GOT3 (cell line): ENCODE measurements around the gene SCGB3A2.

ENCODE experiments used
- DNase-seq: peaks from one replicate; lab custom pipeline; 2025; ENCODE audit warnings: mixed read lengths; lab: John Stamatoyannopoulos, UW

Gene SCGB3A2

DNA sequence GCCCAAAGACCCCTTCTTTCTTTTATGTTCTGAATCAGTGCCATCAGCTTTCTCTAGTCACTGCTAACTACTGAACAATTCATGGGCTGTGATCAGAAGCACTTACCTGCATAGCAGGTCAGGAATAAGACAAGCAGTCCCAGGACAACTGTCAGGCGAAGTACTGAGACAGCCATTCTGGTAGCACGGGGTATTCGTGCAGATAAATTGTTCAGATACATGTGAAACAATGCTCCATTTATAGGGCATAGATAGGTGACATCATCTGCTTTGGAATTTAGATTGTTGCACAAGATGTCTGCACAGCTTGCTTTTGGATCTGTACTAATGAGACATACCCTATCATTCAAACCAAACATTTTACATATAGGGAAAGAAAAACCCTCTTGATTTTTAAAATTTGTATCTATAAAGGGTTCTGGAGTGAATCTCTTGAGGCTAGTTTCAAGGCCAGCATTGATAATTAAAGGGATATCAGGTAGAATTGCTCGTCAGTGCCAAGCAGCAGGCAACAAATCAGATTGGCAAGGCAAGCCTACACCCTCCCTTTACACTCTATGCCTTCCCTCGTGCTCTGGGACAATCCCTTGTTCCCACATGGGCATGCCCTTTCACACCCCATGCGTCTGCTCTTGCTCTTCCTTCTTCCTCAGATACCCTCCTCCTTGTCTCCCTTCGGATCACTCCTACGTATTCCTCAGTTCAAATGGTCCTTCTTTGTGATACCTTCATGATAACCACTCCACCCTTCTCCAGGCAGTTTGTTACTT lies 28.0 kb downstream of the SCGB3A2 start, which contains the start of gene C5orf46:
Gene C5orf46, minus strand, starts transcription at position 213 of the 770 bp plus-strand sequence. Its CDS starts 37 bp downstream, at position 176.
- DNase-seq = no peak

DNA sequence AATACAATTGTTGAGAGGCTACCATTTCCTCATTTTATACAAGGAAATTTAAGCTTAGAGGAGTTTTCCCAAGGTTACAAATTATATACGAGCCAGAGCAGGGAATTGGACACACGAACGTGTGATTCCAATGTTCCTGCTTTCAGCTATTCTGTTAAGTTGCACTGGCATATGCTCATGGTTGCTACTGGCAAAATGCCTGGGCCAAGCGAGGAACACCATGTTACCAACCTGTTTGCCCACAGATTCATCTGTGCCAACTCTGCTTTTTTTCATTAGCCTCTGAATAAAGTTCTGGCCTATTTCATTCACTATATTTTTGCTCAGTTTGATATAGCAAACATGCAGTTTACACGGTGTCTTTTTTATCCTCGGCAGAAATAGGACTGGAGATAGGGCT lies 32.9 kb downstream of the SCGB3A2 start:
- no peak for DNase-seq

DNA sequence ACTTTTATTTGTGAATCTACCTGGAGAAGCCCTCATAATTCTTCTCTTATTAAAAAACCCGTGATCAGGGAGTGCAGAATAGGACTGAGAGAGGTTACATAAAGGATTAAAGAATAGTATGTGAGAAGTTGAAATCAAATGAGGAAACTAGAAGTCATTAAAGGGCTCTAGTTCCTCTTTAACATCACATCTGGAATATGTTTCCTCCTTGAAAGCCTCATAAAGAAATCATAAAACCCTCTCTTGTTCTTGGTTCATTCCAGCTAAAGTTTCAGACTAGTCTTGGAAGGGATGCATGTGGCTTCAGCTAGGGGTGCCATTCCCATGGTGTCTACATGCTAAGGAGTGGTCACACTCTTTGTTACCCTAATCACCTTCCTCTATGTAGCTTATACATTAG lies 33.5 kb downstream of the SCGB3A2 start:
- no peak for DNase-seq

DNA sequence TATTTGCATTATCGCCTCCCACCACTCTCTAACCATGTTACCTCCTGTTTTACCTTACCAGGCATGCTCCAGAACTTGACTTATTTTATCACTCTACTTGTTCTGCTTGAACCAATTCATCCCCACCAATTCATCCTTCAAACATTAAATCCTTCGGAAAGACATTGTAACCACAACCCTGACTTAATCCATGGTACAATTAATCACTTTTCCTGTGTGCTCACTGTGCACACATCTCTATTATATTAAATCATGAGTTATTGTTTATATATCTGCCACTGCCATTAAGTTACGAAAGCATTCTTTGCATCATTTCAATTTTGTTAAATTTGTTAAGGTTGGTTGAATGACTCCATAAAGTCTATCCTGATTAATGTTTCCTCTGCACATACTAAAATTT lies 35.3 kb downstream of the SCGB3A2 start:
- DNase-seq = no peak

DNA sequence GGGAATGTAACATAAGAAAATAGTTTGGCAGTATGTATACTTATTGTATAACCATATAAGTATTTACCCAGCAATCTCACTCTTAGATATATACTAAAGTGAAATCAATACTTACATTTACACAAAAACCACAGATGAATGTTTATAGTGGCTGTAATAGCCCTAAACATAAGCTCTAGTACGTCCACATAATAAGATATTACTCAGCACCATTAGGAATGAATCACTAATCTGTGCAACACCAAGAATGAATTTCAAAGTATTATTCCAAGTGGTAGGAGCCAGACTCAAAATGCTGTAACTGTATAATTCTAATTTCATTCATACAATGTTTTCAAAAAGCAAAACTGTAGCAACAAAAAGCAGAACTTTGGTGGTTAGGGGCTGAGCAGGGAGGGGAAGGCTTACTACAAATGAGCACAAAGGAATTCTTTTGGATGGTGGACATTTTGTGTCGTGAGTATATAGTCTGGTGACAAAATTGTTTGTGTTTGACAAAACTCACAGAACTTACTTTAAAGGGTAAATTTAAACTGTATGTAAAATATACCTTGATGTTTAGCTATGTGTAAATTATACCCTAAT lies 39.7 kb downstream of the SCGB3A2 start:
- no peak for DNase-seq

DNA sequence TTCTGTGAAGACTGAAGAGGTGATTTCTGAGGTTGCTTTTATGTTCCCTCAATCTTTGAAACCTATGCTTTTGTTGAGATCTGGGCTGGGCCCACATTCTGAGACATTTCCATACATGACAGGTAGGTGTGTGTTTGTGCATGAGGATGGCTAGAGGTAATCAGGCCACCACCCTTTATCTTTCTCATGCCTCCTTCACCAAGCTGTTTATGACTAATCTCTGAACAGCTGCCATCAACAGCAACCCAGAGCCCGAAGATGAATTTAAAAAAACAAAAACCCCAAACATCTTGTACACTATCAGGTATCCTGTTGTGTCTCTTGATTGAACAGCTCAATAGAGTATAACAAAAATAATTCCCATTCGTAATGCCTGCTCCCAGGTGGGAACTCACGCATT lies 40.4 kb downstream of the SCGB3A2 start:
- no peak for DNase-seq

DNA sequence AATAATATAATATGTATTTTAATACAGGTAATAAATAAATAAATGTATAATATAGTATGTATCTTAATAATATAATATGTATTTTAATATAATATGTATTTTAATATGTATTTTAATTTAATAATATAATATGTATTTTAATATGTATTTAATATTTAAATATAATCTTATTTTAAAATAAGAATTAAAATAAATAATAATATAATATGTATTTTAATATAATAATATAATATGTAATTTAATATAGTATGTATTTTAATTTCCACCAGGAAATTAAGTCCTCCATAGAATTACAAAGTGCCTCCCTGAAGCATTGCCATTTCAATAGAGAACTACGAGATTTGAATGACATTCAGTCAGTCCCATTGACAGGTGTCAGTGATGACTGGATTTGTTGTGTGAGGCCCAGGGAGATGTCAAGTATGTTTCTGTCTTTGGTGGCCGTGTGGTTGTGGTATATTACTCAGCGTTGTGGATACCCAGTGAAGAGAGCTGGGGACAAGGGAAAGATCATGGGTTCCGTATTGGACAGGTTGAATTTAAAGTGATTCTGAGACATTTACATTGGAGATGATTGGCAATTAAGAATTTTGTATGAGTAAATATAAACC lies 42.0 kb downstream of the SCGB3A2 start:
- DNase-seq = no peak

DNA sequence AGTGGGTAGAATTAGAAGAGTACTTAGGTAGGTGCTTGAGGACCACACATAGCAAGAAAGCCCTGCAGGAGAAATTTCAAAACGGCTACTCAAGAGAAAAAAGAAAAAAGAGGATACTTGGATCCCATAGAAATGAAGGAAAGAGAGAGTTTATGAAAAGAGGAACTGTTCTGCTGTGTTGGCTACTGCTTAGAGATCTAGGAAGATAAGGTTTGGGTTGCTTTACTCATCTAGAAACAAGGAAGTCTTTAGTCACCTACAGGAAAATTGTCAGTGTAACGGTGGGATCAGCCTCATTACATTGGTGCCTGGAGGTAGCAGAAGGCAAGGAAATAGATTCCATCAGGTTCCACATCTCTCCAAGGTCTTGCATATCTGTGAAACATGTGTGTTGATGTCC lies 42.6 kb downstream of the SCGB3A2 start:
- no peak for DNase-seq

DNA sequence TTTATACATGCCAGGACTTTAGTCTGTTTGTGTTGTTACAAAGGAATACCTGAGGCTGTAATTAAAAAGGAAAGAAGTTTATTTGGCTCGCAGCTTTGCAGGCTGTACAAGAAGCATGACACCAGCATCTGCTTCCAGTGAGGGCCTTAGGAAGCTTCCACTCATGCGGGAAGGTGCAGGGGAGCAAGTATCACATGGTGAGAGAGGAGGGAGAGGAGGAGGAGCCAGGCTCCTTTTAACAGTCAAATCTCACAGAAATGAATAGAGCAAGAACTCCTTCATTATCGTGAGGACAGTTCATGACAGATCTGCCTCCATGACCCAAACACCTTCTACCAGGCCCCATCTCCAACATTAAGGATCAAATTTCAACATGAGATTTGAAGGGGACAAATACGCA lies 46.5 kb downstream of the SCGB3A2 start:
- DNase-seq = no peak

DNA sequence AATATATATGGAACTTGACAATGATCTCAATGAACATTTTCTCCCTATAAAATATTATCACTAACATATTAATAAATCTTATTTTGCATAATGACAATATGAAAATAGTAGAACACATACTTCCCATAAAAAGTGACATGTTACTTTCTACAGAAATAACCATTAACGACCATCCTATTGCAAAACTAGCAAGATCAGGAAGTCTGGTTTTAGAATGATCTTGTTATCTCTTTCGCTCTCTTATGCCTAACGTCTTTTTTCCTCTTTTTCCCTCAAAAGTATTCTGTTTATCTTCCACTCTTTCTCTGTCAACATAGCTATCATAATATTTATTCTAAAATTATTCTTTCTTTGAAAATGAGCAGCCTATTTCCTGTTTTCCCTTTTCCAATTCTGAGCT lies 49.4 kb downstream of the SCGB3A2 start:
- no peak for DNase-seq

DNA sequence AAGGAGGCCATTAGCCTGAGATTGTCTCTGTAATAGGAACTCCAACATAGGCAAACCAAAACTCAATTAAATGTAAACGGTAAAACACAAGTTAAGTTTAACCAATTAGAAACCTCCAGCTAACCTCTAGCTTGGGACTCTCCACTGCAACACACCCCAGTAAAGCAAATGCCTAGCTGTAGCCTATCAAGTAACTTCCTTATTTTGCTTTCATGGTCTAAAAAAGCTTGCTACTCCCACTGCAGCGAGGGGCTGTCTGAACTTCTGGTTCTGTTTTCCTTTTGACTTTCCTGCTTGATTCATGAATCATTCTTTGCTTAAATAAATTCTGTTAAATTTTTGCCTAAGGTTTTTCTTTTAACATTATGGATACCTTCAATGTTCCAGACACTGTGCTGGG lies 52.3 kb downstream of the SCGB3A2 start:
- DNase-seq = no peak
